ENCODE data around the gene PEA15. TPM values are rescaled to one million over a fixed set of nuclear protein-coding genes. Genes with fewer than 3 reads are reported as not detected.
A peak's percentile ranks its signal among the peaks of the same experiment; 100 is the strongest.

Gene PEA15
- total RNA-seq, 1 donor from 2014 or later: 178 TPM

GRCh38 chr1:160216301-160216700, 11.1 kb downstream of the PEA15 start:
- peaks cover 47 to 76% of the 10 kb centered on the region in 2 donors for H3K36me3 ChIP-seq
- no peaks in the 10 kb centered on the region for H3K9me3 ChIP-seq
- peaks cover 0 to 21% of the 10 kb centered on the region in 2 donors for H3K4me1 ChIP-seq
- TF ChIP-seq CTCF (IDR thresholded peaks at IDR 0.05): no peak
- intact Hi-C loops (cut with DNase I): no loop called here
- peak overlapping the region; percentile 23 to 79 for H3K27ac ChIP-seq
- no peaks in the 10 kb centered on the region for H3K27me3 ChIP-seq
- no peak for DNase-seq (ENCODE audit: low spot score in 2 of 2)
- H3K4me3 ChIP-seq: no peak overlapping the region

- intact Hi-C loops (cut with DNase I): loop anchor here (2.0 kb wide), 1 partner anchor 13 kb away; the partner anchor contains the start of gene PEA15
- Histone ChIP-seq H3K9me3 (no peaks in the 10 kb centered on the region), H3K36me3 (peaks cover 47 to 76% of the 10 kb centered on the region in 2 donors), H3K27me3 (no peaks in the 10 kb centered on the region), H3K4me3 (peak overlapping the region in 1 of 2 donors; percentile 9), H3K27ac (peak overlapping the region; percentile 79 to 89), H3K4me1 (peaks cover 0 to 21% of the 10 kb centered on the region in 2 donors)
- peak in 1 of 2 donors; percentile 72 for DNase-seq (ENCODE audit: low spot score in 2 of 2)
- no peak for TF ChIP-seq CTCF (IDR thresholded peaks at IDR 0.05)
Observed at GRCh38 chr1:160217481-160218051, 12.4 kb downstream of the PEA15 start.

- intact Hi-C loops (cut with DNase I): loop anchor here (1.0 to 2.0 kb wide), 3 partner anchors 14 to 118 kb away; partner anchors contain the start of gene PEA15
- H3K4me3 ChIP-seq: no peak overlapping the region
- H3K27ac ChIP-seq: peak overlapping the region; percentile 79 to 89
- H3K27me3 ChIP-seq: no peaks in the 10 kb centered on the region
- H3K36me3 ChIP-seq: peaks cover 47 to 76% of the 10 kb centered on the region in 2 donors
- H3K4me1 ChIP-seq: peaks cover 0 to 21% of the 10 kb centered on the region in 2 donors
- no peaks in the 10 kb centered on the region for H3K9me3 ChIP-seq
- DNase-seq (ENCODE audit: low spot score in 2 of 2): peak in 1 of 2 donors; percentile 73
- peak; percentile 61 to 74 (median 65) for TF ChIP-seq CTCF (IDR thresholded peaks at IDR 0.05)
Observed at GRCh38 chr1:160219062-160219929, 14.1 kb downstream of the PEA15 start.

- H3K27ac ChIP-seq: peak overlapping the region; percentile 79 to 89
- no peak for TF ChIP-seq CTCF (IDR thresholded peaks at IDR 0.05)
- DNase-seq (ENCODE audit: low spot score in 2 of 2): no peak
- H3K9me3 ChIP-seq: no peaks in the 10 kb centered on the region
- H3K27me3 ChIP-seq: no peaks in the 10 kb centered on the region
- peaks cover 0 to 21% of the 10 kb centered on the region in 2 donors for H3K4me1 ChIP-seq
- intact Hi-C loops (cut with DNase I): loop anchor here (2.0 kb wide), 1 partner anchor 74 kb away; no protein-coding TSS in a partner anchor
- H3K36me3 ChIP-seq: peaks cover 48 to 74% of the 10 kb centered on the region in 2 donors
- no peak overlapping the region for H3K4me3 ChIP-seq
Observed at GRCh38 chr1:160220301-160220700, 15.1 kb downstream of the PEA15 start.

- Histone ChIP-seq H3K9me3 (no peaks in the 10 kb centered on the region), H3K27me3 (no peaks in the 10 kb centered on the region), H3K36me3 (peaks cover 48 to 74% of the 10 kb centered on the region in 2 donors), H3K27ac (no peak overlapping the region), H3K4me1 (peaks cover 0 to 21% of the 10 kb centered on the region in 2 donors), H3K4me3 (no peak overlapping the region)
- TF ChIP-seq CTCF (IDR thresholded peaks at IDR 0.05): no peak
- DNase-seq (ENCODE audit: low spot score in 2 of 2): no peak
- intact Hi-C loops (cut with DNase I): loop anchor here (2.0 kb wide), 1 partner anchor 74 kb away; no protein-coding TSS in a partner anchor
Observed at GRCh38 chr1:160221089-160221488, 15.9 kb downstream of the PEA15 start.

All from ascending aorta (tissue), 2 donors.